MM.1S (cell line): Measurements from ENCODE around the gene DNAJC15.
"Not testable (repeated sequence)": the region's sequence is repeated elsewhere in the genome, so short reads cannot be mapped to it uniquely, and the experiment has no call there.

Source experiments
- DNase-seq: peaks from one replicate; pipeline ENCODE4 v3.0.0-alpha.2; 2015
- H2AFZ ChIP-seq: fragments of 300-600 bp; sonication (generic); 2 replicates; pipeline ENCODE4 v1.6.0; 2016; ENCODE audit warnings: antibody characterized with exemption, low read length
- H3F3A ChIP-seq: fragments of 300-600 bp; sonication (generic); 2 replicates; pipeline ENCODE4 v1.6.1; 2016; ENCODE audit warnings: mild to moderate bottlenecking, antibody characterized with exemption, low read length, moderate library complexity, mixed read lengths; ENCODE audit not compliant: insufficient read depth
- H3K27ac ChIP-seq: fragments of 300-600 bp; sonication (generic); 2 replicates; pipeline ENCODE4 v1.5.1; 2016; ENCODE audit warnings: mild to moderate bottlenecking, low read length
- H3K27me3 ChIP-seq: fragments of 300-600 bp; sonication (generic); replicated peaks from 2 replicates; pipeline ENCODE4 v1.6.0; 2016; ENCODE audit warnings: low read length; ENCODE audit not compliant: insufficient read depth
- H3K36me3 ChIP-seq: fragments of 300-600 bp; sonication (generic); replicated peaks from 2 replicates; pipeline ENCODE4 v1.6.1; 2016; ENCODE audit warnings: mild to moderate bottlenecking, low read length, mixed read lengths; ENCODE audit not compliant: insufficient read depth
- H3K4me1 ChIP-seq: fragments of 300-600 bp; sonication (generic); 2 replicates; pipeline ENCODE4 v1.6.1; 2016; ENCODE audit warnings: low read length, mixed read lengths
- H3K4me2 ChIP-seq: fragments of 300-600 bp; sonication (generic); 2 replicates; pipeline ENCODE4 v1.6.0; 2016; ENCODE audit warnings: low read depth, low read length
- H3K4me3 ChIP-seq: fragments of 300-600 bp; sonication (generic); 2 replicates; pipeline ENCODE4 v1.5.1; 2016; ENCODE audit warnings: low read length, mixed read lengths
- H3K79me2 ChIP-seq: fragments of 300-600 bp; sonication (generic); 2 replicates; pipeline ENCODE4 v1.6.1; 2016; ENCODE audit warnings: mixed run types, low read length, mixed read lengths
- H3K9ac ChIP-seq: fragments of 300-600 bp; sonication (generic); 2 replicates; pipeline ENCODE4 v1.6.1; 2016; ENCODE audit warnings: low read length, mixed read lengths
- H3K9me2 ChIP-seq: fragments of 300-600 bp; sonication (generic); replicated peaks from 2 replicates; pipeline ENCODE4 v1.6.1; 2016; ENCODE audit warnings: mild to moderate bottlenecking, low read length, mixed read lengths; ENCODE audit not compliant: insufficient read depth
- H3K9me3 ChIP-seq: fragments of 300-600 bp; sonication (generic); replicated peaks from 2 replicates; pipeline ENCODE4 v1.6.1; 2016; ENCODE audit warnings: mild to moderate bottlenecking, low read length, mixed read lengths; ENCODE audit not compliant: insufficient read depth
- H4K20me1 ChIP-seq: fragments of 300-600 bp; sonication (generic); 2 replicates; pipeline ENCODE4 v1.6.1; 2016; ENCODE audit warnings: mild to moderate bottlenecking, low read length, moderate library complexity, mixed read lengths; ENCODE audit not compliant: insufficient read depth
- CTCF ChIP-seq: fragments of 300-600 bp; sonication (generic); IDR thresholded peaks from 2 replicates; pipeline ENCODE4 v1.5.1; 2016; ENCODE audit warnings: antibody characterized with exemption, low read length, mixed read lengths
- EZH2 ChIP-seq: fragments of 300-600 bp; sonication (generic); optimal IDR thresholded peaks from 2 replicates; pipeline ENCODE3; 2017; ENCODE audit warnings: low read depth, mild to moderate bottlenecking, antibody characterized with exemption, low read length, mixed read lengths
- EZH2phosphoT487 ChIP-seq: fragments of 300-600 bp; sonication (generic); IDR thresholded peaks from 2 replicates; pipeline ENCODE4 v1.6.1; 2018; ENCODE audit warnings: antibody characterized with exemption, low read length

DNAJC15 gene

DNA sequence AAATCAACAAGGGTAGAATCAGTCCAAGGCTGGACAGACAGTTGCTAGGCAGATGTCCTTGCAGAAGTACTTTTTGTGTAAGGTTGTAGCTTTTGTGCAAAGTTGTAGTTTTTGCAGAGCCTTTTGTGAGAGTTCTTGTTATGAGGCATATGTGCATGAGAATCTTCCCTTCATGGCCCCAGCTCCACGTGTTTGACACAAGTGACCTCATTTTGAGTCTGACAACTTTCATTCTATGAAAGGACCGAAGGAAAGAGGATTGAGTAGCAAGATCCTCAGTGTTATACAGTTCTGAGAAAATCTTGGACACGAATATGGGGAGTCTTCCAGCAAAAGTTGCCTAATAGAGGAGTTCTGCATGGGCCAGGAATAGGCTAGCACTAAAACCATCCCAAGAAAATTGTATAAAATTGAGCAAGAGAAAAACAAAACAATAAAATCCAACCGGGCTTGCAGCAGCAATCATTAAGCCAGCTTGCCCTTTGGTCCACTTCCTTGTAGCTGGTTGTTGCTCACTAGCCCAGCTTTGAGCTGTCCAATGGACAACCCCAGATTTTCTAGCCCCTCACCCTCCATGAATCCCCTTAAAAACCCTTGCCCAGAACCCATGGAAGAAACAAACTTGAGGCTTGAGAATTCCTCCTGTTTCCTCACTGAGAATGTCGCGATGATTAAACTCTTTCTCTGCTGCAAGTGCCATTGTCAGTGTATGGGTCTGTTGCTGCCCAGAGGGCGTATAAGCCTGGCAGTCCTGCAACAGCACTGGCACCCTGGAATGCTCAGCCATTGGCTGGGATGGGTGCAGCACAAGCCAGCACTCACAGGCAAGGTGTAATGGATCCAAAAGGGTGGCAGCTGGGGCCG lies 37.8 kb upstream of the DNAJC15 start:
- no peak overlapping the region for H3K27ac ChIP-seq
- no peaks in the 10 kb centered on the region for H3K9me3 ChIP-seq
- H3K79me2 ChIP-seq, result no peaks in the 10 kb centered on the region
- H3K9me2 ChIP-seq, result no peaks in the 10 kb centered on the region
- H2AFZ ChIP-seq, result no peak overlapping the region
- no peaks in the 10 kb centered on the region for H3K27me3 ChIP-seq
- H3K4me2 ChIP-seq, result no peak overlapping the region
- no peaks in the 10 kb centered on the region for H4K20me1 ChIP-seq
- H3K9ac ChIP-seq, result no peak overlapping the region
- no peaks in the 10 kb centered on the region for H3F3A ChIP-seq
- no peak for DNase-seq
- H3K36me3 ChIP-seq, result no peaks in the 10 kb centered on the region
- no peaks in the 10 kb centered on the region for H3K4me1 ChIP-seq
- H3K4me3 ChIP-seq, result no peak overlapping the region
- no peak for TF ChIP-seq EZH2
- no peak for TF ChIP-seq CTCF
- no peak for TF ChIP-seq EZH2phosphoT487

DNA sequence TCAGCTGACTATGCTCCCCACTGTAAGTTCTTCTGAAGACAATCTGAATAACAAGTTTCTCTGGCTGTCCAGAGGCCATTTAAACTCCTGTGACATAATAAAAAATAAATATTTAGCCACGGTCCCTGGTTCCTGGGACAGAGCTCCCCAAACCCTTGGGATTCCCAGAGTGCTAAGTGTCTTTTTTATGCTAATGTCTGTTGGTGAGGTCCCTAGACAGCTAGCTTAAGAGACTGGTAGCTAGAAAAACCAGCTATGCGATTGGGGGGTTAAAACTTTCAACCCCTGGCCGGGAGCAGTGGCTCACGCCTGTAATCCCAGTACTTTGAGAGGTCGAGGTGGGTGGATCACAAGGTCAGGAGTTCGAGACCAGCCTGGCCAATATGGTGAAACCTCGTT lies 37.2 kb upstream of the DNAJC15 start:
- DNase-seq, result no peak
- Histone ChIP-seq H3K27ac (no peak overlapping the region), H3F3A (no peaks in the 10 kb centered on the region), H3K9me3 (no peaks in the 10 kb centered on the region), H3K4me3 (no peak overlapping the region), H3K4me2 (no peak overlapping the region), H4K20me1 (no peaks in the 10 kb centered on the region), H3K36me3 (no peaks in the 10 kb centered on the region), H3K9ac (no peak overlapping the region), H3K79me2 (no peaks in the 10 kb centered on the region; the same call in 1 of the 2 replicates), H3K4me1 (0 out of 2 replicates have a peak, but pooled peaks cover 5% of the 10 kb centered on the region), H3K27me3 (no peaks in the 10 kb centered on the region), H2AFZ (no peak overlapping the region), H3K9me2 (no peaks in the 10 kb centered on the region)
- no peak for TF ChIP-seq EZH2
- TF ChIP-seq EZH2phosphoT487, result no peak
- no peak for TF ChIP-seq CTCF

- TF ChIP-seq EZH2 (no peak), CTCF (no peak), EZH2phosphoT487 (no peak)
- Histone ChIP-seq H2AFZ (no peak overlapping the region), H3K9me3 (no peaks in the 10 kb centered on the region), H3K27ac (peak overlapping the region; percentile 98; the same call in 1 of the 2 replicates), H3K4me1 (peaks cover 11% of the 10 kb centered on the region; the same call in 1 of the 2 replicates), H3K36me3 (no peaks in the 10 kb centered on the region), H4K20me1 (no peaks in the 10 kb centered on the region), H3K4me3 (peak overlapping the region; percentile 63; the same call in 1 of the 2 replicates), H3K27me3 (no peaks in the 10 kb centered on the region), H3K79me2 (no peaks in the 10 kb centered on the region; the same call in 1 of the 2 replicates), H3F3A (peaks cover 19% of the 10 kb centered on the region; the same call in 1 of the 2 replicates), H3K9me2 (no peaks in the 10 kb centered on the region), H3K4me2 (peak overlapping the region; percentile 87; the same call in 1 of the 2 replicates), H3K9ac (no peak overlapping the region)
- DNase-seq, result peak; percentile 13
Measured at GRCh38 chr13:42990291-42991232, 32.8 kb upstream of the DNAJC15 start.

DNA sequence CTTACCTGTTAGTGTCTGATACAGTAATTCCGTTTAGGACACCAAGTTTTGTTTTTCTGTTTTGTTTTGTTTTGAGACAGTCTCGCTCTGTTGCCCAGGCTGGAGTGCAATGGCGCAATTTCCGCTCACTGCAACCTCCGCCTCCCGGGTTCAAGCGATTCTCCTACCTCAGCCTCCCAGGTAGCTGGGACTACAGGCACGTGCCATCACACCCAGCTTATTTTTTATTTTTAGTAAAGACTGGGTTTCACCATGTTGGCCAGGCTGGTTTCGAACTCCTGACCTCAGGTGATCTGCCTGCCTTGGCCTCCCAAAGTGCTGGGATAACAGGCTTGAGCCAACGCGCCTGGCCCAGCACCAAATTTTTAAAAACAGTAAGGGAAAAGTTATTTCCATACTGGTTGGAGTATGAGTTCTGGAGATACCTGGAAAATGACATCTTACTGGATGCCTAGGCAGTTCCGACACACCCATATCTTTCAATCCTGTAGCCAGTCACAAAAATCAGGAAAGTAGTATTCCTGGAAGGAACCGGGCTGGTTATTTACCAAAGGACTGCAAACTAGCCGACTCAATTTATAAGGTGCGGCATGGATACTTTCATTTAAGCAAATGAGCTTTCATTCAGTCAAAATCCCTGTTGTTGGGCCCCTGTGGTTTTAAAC lies 32.0 kb upstream of the DNAJC15 start:
- Histone ChIP-seq H2AFZ (0 out of 2 replicates have a peak overlapping the region, but pooled peaks have one; percentile 36), H3K27ac (peak overlapping the region; percentile 98; the same call in 1 of the 2 replicates), H3K4me3 (peak overlapping the region; percentile 63), H3K4me1 (peaks cover 11% of the 10 kb centered on the region; the same call in 1 of the 2 replicates), H3K9ac (peak overlapping the region; percentile 79), H3F3A (peaks cover 19% of the 10 kb centered on the region; the same call in 1 of the 2 replicates), H3K4me2 (peak overlapping the region; percentile 87)
- H3K79me2 ChIP-seq, H3K27me3 ChIP-seq, DNase-seq, H3K9me3 ChIP-seq, H3K9me2 ChIP-seq, H4K20me1 ChIP-seq, H3K36me3 ChIP-seq: not testable (repeated sequence)
